Inflammatory macrophage (primary cell): ENCODE measurements around the gene CDC42BPG.

Experiments
- DNase-seq, 2 donors: peaks; one replicate each; pipeline ENCODE4 v3.0.0-alpha.2; 2020 to 2022

CDC42BPG gene

GRCh38 chr11:64879244-64879900, 34.9 kb upstream of the CDC42BPG start:
- DNase-seq, result peak; percentile 82 to 90

DNA sequence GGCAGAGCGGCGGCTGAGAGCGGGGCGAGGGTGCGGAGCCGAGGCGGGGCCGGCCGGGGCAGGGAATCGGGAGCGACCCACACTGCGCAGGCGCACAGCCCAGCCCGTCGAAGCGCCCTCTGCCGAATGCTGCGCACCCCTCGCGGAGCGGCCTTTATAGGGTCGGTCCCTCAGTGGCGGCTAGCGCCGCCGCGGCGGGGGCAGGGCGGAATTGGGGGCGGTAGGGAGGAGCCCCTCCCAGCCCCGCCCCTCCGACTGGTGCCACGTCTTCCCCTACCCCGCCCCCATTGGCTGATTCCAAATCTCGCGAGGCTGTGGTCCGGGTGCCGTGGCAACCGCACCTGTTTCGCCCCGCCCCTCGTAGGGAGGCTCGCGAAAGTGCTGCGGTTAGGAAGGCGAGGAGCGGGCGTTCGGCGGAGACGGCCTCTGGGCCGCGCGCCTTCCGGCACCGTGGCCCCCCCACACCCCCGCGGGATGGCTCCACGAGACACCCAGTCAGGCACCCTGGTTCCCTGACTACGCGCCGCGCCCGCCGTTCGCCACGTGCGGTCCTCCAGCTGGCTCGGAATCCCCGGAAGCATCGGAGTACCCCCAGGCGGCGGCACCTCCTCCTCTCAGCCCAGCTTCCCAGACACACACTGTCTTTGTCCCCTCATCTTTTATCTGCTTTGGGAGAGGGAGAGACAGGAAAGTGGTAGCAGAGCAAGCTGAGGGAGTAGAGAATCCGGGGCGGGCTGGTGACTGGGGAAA, 34.2 kb upstream of the CDC42BPG start, which contains the start of gene EHD1:
Gene EHD1, minus strand, starts transcription at position 128 of the 750 bp plus-strand sequence. CDS start 157 bp downstream, outside the sequence.
- DNase-seq, result peak; percentile 99

DNA sequence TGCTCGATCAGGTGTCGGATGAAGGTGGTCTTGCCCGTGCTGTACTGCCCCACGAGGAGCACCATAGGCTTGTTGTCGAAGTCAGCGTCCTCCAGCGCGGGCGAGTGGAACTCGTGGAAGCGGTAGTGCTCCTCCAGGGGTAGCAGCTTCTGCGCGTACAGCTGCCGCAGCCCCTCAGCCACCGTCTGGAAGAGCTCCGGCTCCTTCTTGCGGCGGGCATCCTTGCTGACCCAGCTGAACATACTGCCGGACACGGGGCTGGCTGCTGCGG, 33.7 kb upstream of the CDC42BPG start:
- no peak for DNase-seq

GRCh38 chr11:64877390-64878222, 33.2 kb upstream of the CDC42BPG start:
- peak in 1 of 2 donors; percentile 36 for DNase-seq

DNA sequence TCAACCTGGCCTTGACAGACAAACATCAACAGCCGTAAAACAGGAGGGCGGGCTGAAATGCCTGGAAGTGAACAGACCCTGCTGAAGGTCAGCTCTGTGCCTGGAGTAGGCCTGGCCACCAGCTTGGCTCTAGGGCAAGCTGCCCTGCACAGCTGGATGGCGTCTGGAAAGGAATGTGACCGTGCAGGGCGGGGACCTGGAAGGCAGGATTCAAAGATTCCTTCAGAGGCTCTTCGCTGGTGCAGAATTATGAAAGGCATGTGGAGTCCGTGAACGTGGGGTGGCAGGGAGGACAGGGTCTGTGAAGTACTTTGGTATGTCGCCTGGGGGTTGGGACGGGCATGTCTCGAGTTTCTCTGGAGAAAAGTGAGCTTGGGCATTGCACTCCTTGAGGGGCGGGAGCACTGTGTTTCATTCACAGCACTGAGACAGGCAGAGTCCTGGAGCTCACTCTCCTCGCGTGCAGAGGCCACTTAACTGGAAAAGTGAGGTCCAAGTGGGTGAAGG, 32.4 kb upstream of the CDC42BPG start:
- DNase-seq, result no peak

DNA sequence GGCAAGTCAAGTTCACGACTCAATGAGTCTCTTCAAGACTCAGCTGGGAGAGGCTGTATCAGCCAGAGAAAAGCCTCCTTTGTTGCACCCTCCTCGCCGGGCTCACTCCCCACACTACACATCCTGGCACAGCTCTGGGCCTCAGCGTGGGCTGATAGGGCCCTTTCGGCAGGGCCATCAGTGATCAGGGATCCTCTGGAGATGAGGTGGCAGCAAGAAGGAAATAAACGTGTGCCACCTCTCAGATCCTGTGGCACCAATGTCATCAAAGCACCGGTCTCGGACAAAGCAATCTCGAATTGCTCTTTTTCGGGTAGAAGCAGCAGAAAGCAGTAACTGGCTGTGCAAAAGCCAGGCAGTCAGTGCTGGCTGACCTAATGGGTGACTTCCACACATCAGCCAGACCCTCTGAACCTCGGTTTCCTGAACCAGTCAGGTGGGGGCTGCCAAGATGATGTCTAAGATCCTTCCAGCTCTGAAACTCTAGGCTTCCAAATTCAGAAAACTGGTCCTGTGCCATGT, 31.8 kb upstream of the CDC42BPG start:
- no peak for DNase-seq

DNA sequence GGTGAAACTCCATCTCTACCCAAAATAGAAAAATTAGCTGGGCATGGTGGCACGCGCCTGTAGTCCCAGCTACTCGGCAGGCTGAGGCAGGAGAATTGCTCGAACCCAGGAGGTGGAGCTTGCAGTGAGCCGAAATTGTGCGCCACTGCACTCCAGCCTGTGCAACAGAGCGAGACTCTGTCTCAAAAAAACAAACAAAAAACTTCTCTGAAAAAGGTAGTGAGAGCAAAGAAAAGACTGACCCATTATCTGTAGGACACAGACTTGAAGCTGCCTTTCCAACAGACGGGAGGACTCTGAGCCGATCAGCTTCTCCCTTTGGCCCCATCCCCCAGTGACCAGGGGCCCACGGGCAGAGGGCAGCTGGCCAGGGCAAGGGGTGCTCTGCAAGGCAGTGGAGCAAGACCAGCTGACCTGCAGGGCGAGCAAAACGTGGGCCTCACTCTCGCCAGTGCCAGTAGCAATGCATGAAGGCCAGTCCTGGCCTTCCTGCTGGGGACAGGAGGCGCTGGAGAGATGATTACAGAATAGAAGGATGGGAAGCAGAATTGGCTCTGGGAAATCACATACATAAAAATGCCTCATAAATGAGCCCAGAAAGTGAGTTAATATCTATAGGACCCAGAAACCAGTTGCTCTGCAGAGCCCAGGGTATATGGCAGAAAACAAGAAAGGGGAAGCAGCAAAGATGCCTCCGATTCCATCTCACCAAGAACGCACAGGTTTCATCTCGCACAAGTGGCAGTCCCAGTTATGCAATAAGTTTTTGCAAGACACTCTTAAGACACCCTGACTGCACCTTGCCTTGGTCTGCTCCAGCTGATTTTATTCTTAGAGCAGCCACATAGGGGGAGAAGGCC, 31.1 kb upstream of the CDC42BPG start:
- DNase-seq, result no peak

DNA sequence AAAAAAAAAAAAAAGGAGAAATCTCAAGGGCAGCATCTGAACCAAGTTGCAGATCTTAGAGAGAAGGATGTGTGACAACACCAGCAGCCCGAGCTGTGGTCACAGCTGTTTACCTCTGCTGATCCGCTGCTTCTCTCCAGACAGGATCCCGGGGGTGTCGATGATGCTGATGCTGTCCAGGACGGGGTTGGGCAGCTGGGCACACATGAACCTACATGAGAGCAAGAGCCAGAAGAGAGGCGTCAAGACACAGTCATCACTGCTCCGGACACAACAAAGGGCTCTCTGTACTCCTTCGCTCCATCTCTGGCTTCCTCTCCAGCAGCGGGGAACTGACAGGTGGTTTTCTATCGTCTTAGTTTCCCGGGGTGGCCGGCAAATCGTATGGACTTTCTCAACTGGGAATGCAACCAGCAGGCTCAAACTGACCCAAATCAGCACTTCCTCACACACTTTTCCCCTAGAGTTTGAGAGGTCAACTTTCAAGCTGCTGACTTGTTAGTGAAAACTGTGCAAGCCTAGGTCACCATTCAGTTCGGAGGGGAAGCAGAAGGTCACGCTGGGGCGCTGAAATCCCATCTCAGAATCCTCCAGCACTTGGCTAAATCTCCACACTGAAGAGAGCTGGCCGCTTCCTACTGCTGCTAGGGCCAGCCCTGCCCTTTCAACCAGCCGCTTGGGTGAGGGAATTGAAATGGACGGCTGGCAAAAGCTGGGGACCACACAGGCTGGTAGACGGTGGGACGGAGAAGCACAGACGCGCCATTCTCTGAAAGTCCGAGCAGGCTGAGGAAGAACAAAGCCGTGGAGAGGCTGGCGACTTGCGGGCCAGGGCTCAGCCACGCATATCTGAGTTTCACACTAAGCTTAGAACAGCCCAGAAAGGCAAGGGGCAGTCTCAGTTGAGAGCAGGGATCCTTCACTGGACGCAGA, 30.1 kb upstream of the CDC42BPG start:
- DNase-seq, result peak; percentile 25 to 42

- no peak for DNase-seq
Observed at GRCh38 chr11:64872790-64873488, 28.5 kb upstream of the CDC42BPG start.

DNA sequence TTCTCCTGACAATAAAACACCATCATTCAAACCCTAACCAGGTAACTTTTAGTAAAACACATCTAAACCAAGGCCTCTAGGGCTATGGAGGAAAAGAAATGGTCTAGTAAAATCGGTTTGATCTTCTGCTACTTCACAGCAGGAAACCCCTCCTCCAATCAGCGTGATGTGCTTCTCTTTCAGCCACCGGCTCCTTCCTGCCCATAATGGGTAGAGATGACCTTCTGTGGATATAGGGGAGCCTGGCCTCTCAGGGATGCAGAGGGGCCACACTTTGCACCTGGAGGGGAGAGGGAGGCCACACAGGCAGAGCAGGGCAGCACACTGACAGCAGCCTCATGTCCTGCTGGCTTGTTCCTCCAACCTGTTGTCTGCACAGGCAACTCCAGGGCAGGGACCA, 27.0 kb upstream of the CDC42BPG start:
- DNase-seq, result no peak

- DNase-seq, result no peak
Observed at GRCh38 chr11:64870893-64871466, 26.5 kb upstream of the CDC42BPG start.

GRCh38 chr11:64870176-64870892, 25.9 kb upstream of the CDC42BPG start:
- DNase-seq, result peak; percentile 68 to 78

DNA sequence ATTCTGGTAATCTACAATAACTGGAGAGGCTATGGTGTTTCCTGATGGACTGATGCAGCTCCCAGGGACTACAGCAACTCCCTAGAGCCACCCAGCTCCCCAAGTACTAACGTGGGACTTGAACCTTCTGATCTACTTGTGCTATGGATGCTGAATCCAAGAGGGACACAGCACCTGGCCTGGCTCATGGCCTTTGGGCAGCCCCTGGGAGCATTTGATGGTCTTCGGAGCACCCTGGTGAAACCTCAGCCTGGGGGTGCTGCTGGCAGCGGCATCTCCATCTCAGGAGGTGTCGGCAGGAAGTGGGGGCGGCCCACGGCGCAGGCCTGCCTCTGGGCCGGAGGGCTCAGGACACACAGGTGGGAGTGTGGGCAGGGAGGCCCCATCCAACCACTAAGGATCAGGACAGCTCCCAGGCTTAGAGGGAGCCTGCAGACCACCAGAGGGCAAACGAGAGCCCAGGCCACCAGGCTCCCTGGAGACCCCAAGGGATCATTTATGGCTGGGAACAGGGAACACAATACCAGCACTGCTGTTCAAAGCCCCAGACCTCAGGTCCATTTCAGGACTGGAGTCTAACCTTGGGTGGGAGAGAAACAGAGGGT, 25.2 kb upstream of the CDC42BPG start:
- no peak for DNase-seq

- no peak for DNase-seq
Observed at GRCh38 chr11:64868904-64869570, 24.6 kb upstream of the CDC42BPG start.

DNA sequence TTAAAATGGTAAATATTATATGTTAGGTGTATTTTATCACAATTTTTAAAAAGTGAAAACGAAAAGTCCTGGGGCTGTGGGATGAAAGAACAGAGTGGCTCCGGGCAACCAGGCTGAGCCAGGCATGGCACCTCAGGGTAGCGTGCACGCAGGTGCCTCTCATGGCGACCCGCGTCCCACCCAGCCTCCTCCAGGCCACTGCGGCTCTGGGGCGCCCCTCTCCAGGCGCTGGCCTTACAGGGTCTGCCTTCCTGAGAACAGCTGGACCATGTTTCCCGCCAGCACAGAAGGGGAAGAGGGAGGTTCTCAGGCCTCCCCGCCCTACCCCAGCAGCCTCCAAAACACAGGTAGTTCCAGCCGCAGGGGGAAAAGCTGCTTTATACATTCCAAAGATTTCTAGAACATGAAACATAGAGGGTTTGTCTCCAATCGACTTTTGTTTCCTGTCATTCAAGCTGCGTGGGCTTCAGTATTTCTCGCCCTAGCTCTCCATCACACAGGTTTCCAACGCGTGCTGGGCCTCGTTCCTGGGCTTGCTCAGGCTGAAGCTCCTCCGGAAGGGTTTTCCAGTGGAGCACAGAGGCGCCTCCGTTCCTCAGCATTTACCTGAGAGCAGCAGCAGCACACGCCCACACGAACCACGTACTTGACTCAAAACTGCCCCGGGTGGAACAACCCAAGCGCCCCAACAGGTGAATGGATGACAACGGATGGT, 23.5 kb upstream of the CDC42BPG start:
- no peak for DNase-seq

DNA sequence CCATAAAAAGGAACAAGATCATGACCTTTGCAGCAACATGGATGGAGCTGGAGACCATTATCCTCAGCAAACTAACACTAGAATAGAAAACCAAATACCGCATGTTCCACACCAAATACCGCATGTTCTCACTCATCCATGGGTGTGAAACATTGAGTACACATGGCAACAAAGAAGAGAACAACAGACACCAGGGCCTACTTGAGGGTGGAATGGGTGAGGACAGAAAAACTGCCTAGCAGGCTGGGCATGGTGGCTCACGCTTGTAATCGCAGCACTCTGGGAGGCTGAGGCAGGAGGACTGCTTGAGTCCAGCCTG, 21.7 kb upstream of the CDC42BPG start:
- DNase-seq, result no peak
